ENCODE data around the gene LVRN. TPM values are rescaled to one million over a fixed set of nuclear protein-coding genes. Genes with fewer than 3 reads are reported as not detected.

The LVRN gene
- total RNA-seq, 1 experiment from 2014 or later: not detected

DNA sequence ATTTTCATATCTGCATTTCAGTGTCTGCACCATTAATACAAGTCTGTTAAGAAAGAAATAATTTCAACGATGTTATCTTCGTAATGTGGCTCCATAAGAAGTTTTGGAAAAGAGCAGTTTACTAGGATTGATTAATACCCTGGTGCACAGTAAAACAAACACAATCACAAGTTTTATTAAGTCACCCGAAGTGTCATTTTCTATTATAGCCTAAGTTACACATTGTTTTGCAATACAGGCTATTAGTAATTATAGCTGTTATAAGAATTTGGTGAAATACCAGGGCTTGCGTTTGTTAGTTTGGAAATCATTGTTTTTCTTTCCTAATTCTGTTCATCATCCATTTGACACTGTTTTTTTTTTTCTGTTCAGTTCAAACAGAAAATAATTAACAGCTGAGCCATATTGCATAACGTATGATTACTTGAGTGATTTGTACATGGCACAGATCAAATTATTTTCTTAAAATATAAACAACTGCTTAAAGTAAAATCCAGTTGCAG, 30.6 kb downstream of the LVRN start:
- no peak overlapping the region for H3K27ac ChIP-seq (ENCODE audit: low read length)
- H3K4me3 ChIP-seq (ENCODE audit: low read length): no peak overlapping the region
- H3K79me2 ChIP-seq (ENCODE audit: low read length): no peaks in the 10 kb centered on the region
- H3K9me2 ChIP-seq (replicated peaks; ENCODE audit: low read length): no peaks in the 10 kb centered on the region
- H3K9ac ChIP-seq (ENCODE audit: low read length): no peak overlapping the region
- H4K20me1 ChIP-seq (ENCODE audit: low read length): no peaks in the 10 kb centered on the region
- TF ChIP-seq EZH2 (IDR thresholded peaks at IDR 0.05; ENCODE audit: low read length, unreplicated experiment): no peak
- TF ChIP-seq EZH2phosphoT487 (IDR thresholded peaks at IDR 0.05; ENCODE audit: borderline replicate concordance, low read length): no peak
- TF ChIP-seq CTCF (conservative IDR thresholded peaks at IDR 0.05; ENCODE audit: low read depth, low read length): no peak
- H3K36me3 ChIP-seq (ENCODE audit: low read depth, low read length): no peaks in the 10 kb centered on the region
- H3K27me3 ChIP-seq (ENCODE audit: low read length): no peaks in the 10 kb centered on the region
- ChIA-PET POLR2A (ENCODE audit: unreplicated experiment) (no interaction called here), CTCF (no interaction called here)
- no peak for DNase-seq
- H3K4me1 ChIP-seq (ENCODE audit: insufficient read depth, low read length): no peaks in the 10 kb centered on the region
- no peak overlapping the region for H3K4me2 ChIP-seq (ENCODE audit: low read length)
- H3F3A ChIP-seq (ENCODE audit: low read length, unreplicated experiment): no peaks in the 10 kb centered on the region
- H2AFZ ChIP-seq (ENCODE audit: low read length): no peak overlapping the region
- intact Hi-C loops (cut with micrococcal nuclease): no loop called here
- no TSS peak for BruUV-seq (replicated peaks)
- no peaks in the 10 kb centered on the region for H3K9me3 ChIP-seq (ENCODE audit: low read length)
- ATAC-seq: no peak

GRCh38 chr5:115995351-115995750, 33.1 kb downstream of the LVRN start:
- Histone ChIP-seq H3K36me3 (ENCODE audit: low read depth, low read length) (no peaks in the 10 kb centered on the region), H3K4me2 (ENCODE audit: low read length) (no peak overlapping the region), H4K20me1 (ENCODE audit: low read length) (no peaks in the 10 kb centered on the region), H3K79me2 (ENCODE audit: low read length) (no peaks in the 10 kb centered on the region), H3F3A (ENCODE audit: low read length, unreplicated experiment) (no peaks in the 10 kb centered on the region), H3K9ac (ENCODE audit: low read length) (no peak overlapping the region), H3K27ac (ENCODE audit: low read length) (no peak overlapping the region), H3K4me3 (ENCODE audit: low read length) (no peak overlapping the region), H3K9me3 (ENCODE audit: low read length) (no peaks in the 10 kb centered on the region), H2AFZ (ENCODE audit: low read length) (no peak overlapping the region), H3K27me3 (ENCODE audit: low read length) (no peaks in the 10 kb centered on the region), H3K4me1 (ENCODE audit: insufficient read depth, low read length) (no peaks in the 10 kb centered on the region), H3K9me2 (replicated peaks; ENCODE audit: low read length) (no peaks in the 10 kb centered on the region)
- BruUV-seq (replicated peaks): no TSS peak
- TF ChIP-seq CTCF (conservative IDR thresholded peaks at IDR 0.05; ENCODE audit: low read depth, low read length): no peak
- no peak for TF ChIP-seq EZH2phosphoT487 (IDR thresholded peaks at IDR 0.05; ENCODE audit: borderline replicate concordance, low read length)
- no peak for TF ChIP-seq EZH2 (IDR thresholded peaks at IDR 0.05; ENCODE audit: low read length, unreplicated experiment)
- ChIA-PET POLR2A (ENCODE audit: unreplicated experiment) (no interaction called here), CTCF (no interaction called here)
- intact Hi-C loops (cut with micrococcal nuclease): no loop called here
- DNase-seq: no peak
- ATAC-seq: no peak

DNA sequence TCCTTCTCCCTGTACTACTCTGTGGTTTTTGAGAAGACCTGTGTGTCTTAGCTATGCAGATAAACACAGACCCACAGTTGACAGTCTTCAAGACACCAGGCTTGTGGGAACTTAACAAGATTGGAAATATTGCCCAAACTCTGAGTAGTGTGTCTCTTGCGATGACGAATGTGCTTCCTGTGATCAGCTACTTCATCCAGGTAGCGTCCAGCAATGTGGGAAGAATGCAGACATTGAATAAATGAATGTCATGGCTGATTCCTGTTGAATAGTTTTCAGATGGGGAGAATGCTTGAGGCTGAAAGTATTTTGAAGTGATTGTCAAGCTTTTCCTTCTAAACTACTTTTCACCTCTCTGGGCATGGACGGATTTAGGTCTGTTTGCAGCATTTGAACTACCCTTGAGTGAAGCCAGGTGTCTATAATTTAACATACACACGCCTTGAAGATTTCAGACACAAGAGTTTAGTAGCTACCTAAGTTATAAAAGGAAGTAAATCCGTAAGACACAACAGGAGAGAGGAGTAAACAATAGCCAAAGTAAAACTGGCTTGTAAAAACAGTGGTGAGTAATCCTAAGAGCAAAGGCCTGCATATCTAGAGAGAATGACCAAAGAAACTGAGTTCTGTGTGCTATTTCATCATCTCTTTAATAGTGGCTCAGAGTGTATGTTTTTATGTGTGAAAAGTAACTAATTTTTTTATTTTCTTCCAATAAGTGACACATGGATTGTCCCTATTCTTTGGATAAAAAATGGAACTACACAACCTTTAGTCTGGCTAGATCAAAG, 40.0 kb downstream of the LVRN start:
- Histone ChIP-seq H3K4me1 (ENCODE audit: insufficient read depth, low read length) (peaks cover 10% of the 10 kb centered on the region; the same call in 1 of the 2 replicates), H3K9me3 (ENCODE audit: low read length) (no peaks in the 10 kb centered on the region), H4K20me1 (ENCODE audit: low read length) (no peaks in the 10 kb centered on the region), H3K4me3 (ENCODE audit: low read length) (no peak overlapping the region), H3K36me3 (ENCODE audit: low read depth, low read length) (no peaks in the 10 kb centered on the region), H3K9me2 (replicated peaks; ENCODE audit: low read length) (no peaks in the 10 kb centered on the region), H3K27me3 (ENCODE audit: low read length) (no peaks in the 10 kb centered on the region), H3K79me2 (ENCODE audit: low read length) (no peaks in the 10 kb centered on the region), H2AFZ (ENCODE audit: low read length) (peak overlapping the region; percentile 64; the same call in 1 of the 2 replicates), H3K9ac (ENCODE audit: low read length) (no peak overlapping the region), H3K4me2 (ENCODE audit: low read length) (peak overlapping the region; percentile 12; the same call in 1 of the 2 replicates), H3F3A (ENCODE audit: low read length, unreplicated experiment) (no peaks in the 10 kb centered on the region), H3K27ac (ENCODE audit: low read length) (no peak overlapping the region)
- TF ChIP-seq EZH2phosphoT487 (IDR thresholded peaks at IDR 0.05; ENCODE audit: borderline replicate concordance, low read length): no peak
- TF ChIP-seq EZH2 (IDR thresholded peaks at IDR 0.05; ENCODE audit: low read length, unreplicated experiment): no peak
- no peak for TF ChIP-seq CTCF (conservative IDR thresholded peaks at IDR 0.05; ENCODE audit: low read depth, low read length)
- ChIA-PET POLR2A (ENCODE audit: unreplicated experiment) (interaction anchor here (0.6 kb wide), 1 partner anchor 21 kb away, joined by 3 read pairs; no protein-coding TSS in a partner anchor), CTCF (no interaction called here)
- BruUV-seq (replicated peaks): no TSS peak
- peak; percentile 43 for DNase-seq
- ATAC-seq: peak; percentile 93
- intact Hi-C loops (cut with micrococcal nuclease): no loop called here
